ENCODE data around the gene RPGRIP1L. TPM values are rescaled to one million over a fixed set of nuclear protein-coding genes. Genes with fewer than 3 reads are reported as not detected.
A peak's percentile ranks its signal among the peaks of the same experiment; 100 is the strongest.

RPGRIP1L gene
- total RNA-seq, 1 donor, result 19.5 TPM

- H3K4me3 ChIP-seq (ENCODE audit: low read depth, low read length), result no peak overlapping the region
- no peak for TF ChIP-seq CTCF (IDR thresholded peaks at IDR 0.05; ENCODE audit: insufficient read depth, low read length)
- DNase-seq (ENCODE audit: low read depth), result no peak
Measured at GRCh38 chr16:53608094-53608493, 95.6 kb downstream of the RPGRIP1L start.

GRCh38 chr16:53605831-53606400 is 97.7 kb downstream of the RPGRIP1L start:
- no peak for TF ChIP-seq CTCF (IDR thresholded peaks at IDR 0.05; ENCODE audit: insufficient read depth, low read length)
- H3K4me3 ChIP-seq (ENCODE audit: low read depth, low read length), result no peak overlapping the region
- DNase-seq (ENCODE audit: low read depth), result peak; percentile 6

GRCh38 chr16:53605356-53605755 is 98.3 kb downstream of the RPGRIP1L start:
- no peak for DNase-seq (ENCODE audit: low read depth)
- TF ChIP-seq CTCF (IDR thresholded peaks at IDR 0.05; ENCODE audit: insufficient read depth, low read length), result no peak
- H3K4me3 ChIP-seq (ENCODE audit: low read depth, low read length), result no peak overlapping the region

- DNase-seq (ENCODE audit: low read depth), result no peak
- no peak for TF ChIP-seq CTCF (IDR thresholded peaks at IDR 0.05; ENCODE audit: insufficient read depth, low read length)
- no peak overlapping the region for H3K4me3 ChIP-seq (ENCODE audit: low read depth, low read length)
Measured at GRCh38 chr16:53601961-53602360, 101.7 kb downstream of the RPGRIP1L start.

GRCh38 chr16:53600616-53601015 is 103.0 kb downstream of the RPGRIP1L start:
- TF ChIP-seq CTCF (IDR thresholded peaks at IDR 0.05; ENCODE audit: insufficient read depth, low read length), result no peak
- DNase-seq (ENCODE audit: low read depth), result no peak
- no peak overlapping the region for H3K4me3 ChIP-seq (ENCODE audit: low read depth, low read length)

GRCh38 chr16:53600126-53600525 is 103.5 kb downstream of the RPGRIP1L start:
- DNase-seq (ENCODE audit: low read depth), result no peak
- no peak for TF ChIP-seq CTCF (IDR thresholded peaks at IDR 0.05; ENCODE audit: insufficient read depth, low read length)

GRCh38 chr16:53599548-53599947 is 104.1 kb downstream of the RPGRIP1L start:
- TF ChIP-seq CTCF (IDR thresholded peaks at IDR 0.05; ENCODE audit: insufficient read depth, low read length), result no peak
- no peak for DNase-seq (ENCODE audit: low read depth)
- no peak overlapping the region for H3K4me3 ChIP-seq (ENCODE audit: low read depth, low read length)

More at GRCh38 chr16:53600126-53600525, 103.5 kb downstream of the RPGRIP1L start:
- H3K4me3 ChIP-seq (ENCODE audit: low read depth, low read length), result no peak overlapping the region
